ENCODE results near the gene LHFPL3. TPM values are rescaled to one million over a fixed set of nuclear protein-coding genes. Genes with fewer than 3 reads are reported as not detected.

Gene LHFPL3
- total and polyA plus RNA-seq, 9 of the 15 experiments (the other 6 are each of a cell fraction or from before 2014, with no cell fraction given): 0.21 to 0.52 TPM; not detected in 7

DNA sequence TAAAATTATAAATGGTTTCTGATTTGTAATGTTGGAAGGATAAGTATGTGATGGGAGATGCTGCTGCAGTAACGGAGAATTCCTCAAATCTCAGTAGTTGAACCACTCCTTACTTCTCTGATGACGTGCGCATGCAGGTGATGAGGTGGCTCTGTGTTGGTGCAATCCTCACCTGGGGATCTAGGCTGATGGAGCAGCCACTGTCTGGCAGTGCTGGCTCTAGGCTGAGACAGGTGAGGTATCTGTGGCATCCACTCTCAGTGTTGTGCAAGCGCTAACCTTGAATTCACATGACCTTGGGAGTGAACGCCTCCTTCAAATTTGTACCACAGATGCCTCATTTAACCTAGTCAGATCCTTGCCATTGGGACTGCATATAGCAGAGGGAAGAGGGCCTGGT, 35.0 kb downstream of the LHFPL3 start:
- ChIA-PET POLR2A (no interaction called here), CTCF (ENCODE audit: low intra/inter-chr PET ratio) (no interaction called here)
- Histone ChIP-seq H2AFZ (ENCODE audit: low read depth, low read length) (no peak overlapping the region), H3K79me2 (ENCODE audit: control insufficient read depth, insufficient read depth, low read length) (no peaks in the 10 kb centered on the region), H3K27ac (ENCODE audit: extremely low read depth, low read depth, low read length) (no peak overlapping the region), H3K9me1 (ENCODE audit: control insufficient read depth, insufficient read depth, low read length) (no peaks in the 10 kb centered on the region), H3K9ac (ENCODE audit: insufficient read depth in 1 of 2, low read depth in 2 of 2, low read length in 2 of 2) (no peak overlapping the region), H3K9me3 (replicated peaks; ENCODE audit: control insufficient read depth, insufficient read depth, low read depth, low read length) (no peaks in the 10 kb centered on the region), H4K20me1 (replicated peaks; ENCODE audit: control insufficient read depth, insufficient read depth, low read length) (no peaks in the 10 kb centered on the region), H3K4me2 (ENCODE audit: insufficient read depth, low read length) (no peak overlapping the region), H3K36me3 (ENCODE audit: control insufficient read depth, insufficient read depth, low read length) (no peaks in the 10 kb centered on the region), H3K4me3 (no peak overlapping the region), H3K27me3 (ENCODE audit: control insufficient read depth in 2 of 2, insufficient read depth in 2 of 2, low read length in 2 of 2) (peaks cover 0 to 6% of the 10 kb centered on the region in 2 experiments; a peak in 3 of 5 replicates), H3K4me1 (replicated peaks in 1 of 2; ENCODE audit: control insufficient read depth in 2 of 2, insufficient read depth in 2 of 2, low read length in 2 of 2) (no peaks in the 10 kb centered on the region)
- TF ChIP-seq CCAR2 (IDR thresholded peaks at IDR 0.05; ENCODE audit: low read depth, low read length): no peak
- TF ChIP-seq NBN (IDR thresholded peaks at IDR 0.05; ENCODE audit: low read depth): no peak
- TF ChIP-seq PCBP2 (IDR thresholded peaks at IDR 0.05; ENCODE audit: low read depth, low read length, poor library complexity, severe bottlenecking): no peak
- TF ChIP-seq, protein P1, sequence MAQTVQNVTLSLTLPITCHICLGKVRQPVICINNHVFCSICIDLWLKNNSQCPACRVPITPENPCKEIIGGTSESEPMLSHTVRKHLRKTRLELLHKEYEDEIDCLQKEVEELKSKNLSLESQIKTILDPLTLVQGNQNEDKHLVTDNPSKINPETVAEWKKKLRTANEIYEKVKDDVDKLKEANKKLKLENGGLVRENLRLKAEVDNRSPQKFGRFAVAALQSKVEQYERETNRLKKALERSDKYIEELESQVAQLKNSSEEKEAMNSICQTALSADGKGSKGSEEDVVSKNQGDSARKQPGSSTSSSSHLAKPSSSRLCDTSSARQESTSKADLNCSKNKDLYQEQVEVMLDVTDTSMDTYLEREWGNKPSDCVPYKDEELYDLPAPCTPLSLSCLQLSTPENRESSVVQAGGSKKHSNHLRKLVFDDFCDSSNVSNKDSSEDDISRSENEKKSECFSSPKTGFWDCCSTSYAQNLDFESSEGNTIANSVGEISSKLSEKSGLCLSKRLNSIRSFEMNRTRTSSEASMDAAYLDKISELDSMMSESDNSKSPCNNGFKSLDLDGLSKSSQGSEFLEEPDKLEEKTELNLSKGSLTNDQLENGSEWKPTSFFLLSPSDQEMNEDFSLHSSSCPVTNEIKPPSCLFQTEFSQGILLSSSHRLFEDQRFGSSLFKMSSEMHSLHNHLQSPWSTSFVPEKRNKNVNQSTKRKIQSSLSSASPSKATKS (CRISPR knock-in tag; IDR thresholded peaks at IDR 0.05): no peak
- TF ChIP-seq ZC3H4 (CRISPR knock-in tag; IDR thresholded peaks at IDR 0.05; ENCODE audit: borderline replicate concordance): no peak
- TF ChIP-seq ELF1 (tag; IDR thresholded peaks at IDR 0.05): no peak
- no peak for TF ChIP-seq PRPF4 (IDR thresholded peaks at IDR 0.05; ENCODE audit: insufficient read depth, low read depth, low read length, poor library complexity, severe bottlenecking)
- TF ChIP-seq BRD4 (IDR thresholded peaks at IDR 0.05): no peak
- TF ChIP-seq PHB2 (IDR thresholded peaks at IDR 0.05; ENCODE audit: low read depth): no peak
- no peak for TF ChIP-seq MYBL2 (IDR thresholded peaks at IDR 0.05; ENCODE audit: low read depth)
- TF ChIP-seq MYBL2 (CRISPR knock-in tag; IDR thresholded peaks at IDR 0.05; ENCODE audit: borderline replicate concordance): no peak
- TF ChIP-seq TCF7 (IDR thresholded peaks at IDR 0.05; ENCODE audit: borderline replicate concordance): no peak
- no peak for TF ChIP-seq ZNF644 (tag; IDR thresholded peaks at IDR 0.05; ENCODE audit: low read depth)
- no peak for TF ChIP-seq ZNF584 (CRISPR knock-in tag; IDR thresholded peaks at IDR 0.05; ENCODE audit: low read depth)
- ATAC-seq (no peak), FAIRE-seq (no peak), DNase-seq (ENCODE audit: extremely low read depth in 1 of 4, low spot score in 3 of 4) (no peak)
- in situ Hi-C loops (cut with MboI) (no loop called here), intact Hi-C loops (cut with micrococcal nuclease) (no loop called here)
- 0% methylated on average over 5 of the region's 5 CpGs for WGBS (ENCODE audit: insufficient coverage, low coverage, missing lambda C conversion rate)
- BruUV-seq (replicated peaks): no TSS peak

Measured in K562 (cell line).